ENCODE data around the gene C2CD2L. TPM values are rescaled to one million over a fixed set of nuclear protein-coding genes. Genes with fewer than 3 reads are reported as not detected.

Gene C2CD2L
- total RNA-seq, 1 experiment from 2014 or later = 16.8 TPM

- CTCF ChIA-PET = interaction anchor here (0.6 to 1.4 kb wide), 7 partner anchors 10 to 102 kb away, joined by 3 to 4 read pairs (median 3); partner anchors contain the start of genes C2CD2L, HINFP, HMBS and VPS11
- peak; percentile 72 for DNase-seq
- Histone ChIP-seq H3K36me3 (ENCODE audit: low read depth, low read length) (peaks cover 46% of the 10 kb centered on the region), H3F3A (ENCODE audit: low read length, unreplicated experiment) (peaks cover 17% of the 10 kb centered on the region), H3K4me3 (ENCODE audit: low read length) (peak overlapping the region; percentile 90), H3K9me3 (ENCODE audit: low read length) (no peaks in the 10 kb centered on the region), H3K79me2 (ENCODE audit: low read length) (peaks cover 44% of the 10 kb centered on the region), H4K20me1 (ENCODE audit: low read length) (peaks cover 28% of the 10 kb centered on the region), H3K4me1 (ENCODE audit: insufficient read depth, low read length) (peaks cover 23% of the 10 kb centered on the region), H3K27ac (ENCODE audit: low read length) (peak overlapping the region; percentile 53), H3K4me2 (ENCODE audit: low read length) (peak overlapping the region; percentile 94), H3K9me2 (replicated peaks; ENCODE audit: low read length) (no peaks in the 10 kb centered on the region), H3K9ac (ENCODE audit: low read length) (peak overlapping the region; percentile 97), H3K27me3 (ENCODE audit: low read length) (no peaks in the 10 kb centered on the region), H2AFZ (ENCODE audit: low read length) (no peak overlapping the region)
- intact Hi-C loops (cut with micrococcal nuclease) = loop anchor here (2.0 kb wide), 2 partner anchors 38 to 102 kb away; partner anchors contain the start of gene HYOU1
- peak; percentile 64 for ATAC-seq
- BruUV-seq (replicated peaks) = no TSS peak
- POLR2A ChIA-PET (ENCODE audit: unreplicated experiment) = interaction anchor here (0.8 to 1.1 kb wide), 2 partner anchors 27 kb away, joined by 5 read pairs; partner anchors contain the start of genes HINFP and VPS11
- TF ChIP-seq CTCF (conservative IDR thresholded peaks at IDR 0.05; ENCODE audit: low read depth, low read length) (peak; percentile 68), EZH2 (IDR thresholded peaks at IDR 0.05; ENCODE audit: low read length, unreplicated experiment) (no peak)
These were observed 12.4 kb upstream of the C2CD2L start for GRCh38 chr11:119094816-119095065.

GRCh38 chr11:119095066-119095880 is 11.9 kb upstream of the C2CD2L start:
- Histone ChIP-seq H3K27ac (ENCODE audit: low read length) (peak overlapping the region; percentile 53), H3K36me3 (ENCODE audit: low read depth, low read length) (peaks cover 46% of the 10 kb centered on the region), H3K9me2 (replicated peaks; ENCODE audit: low read length) (no peaks in the 10 kb centered on the region), H3K4me2 (ENCODE audit: low read length) (peak overlapping the region; percentile 94), H3K27me3 (ENCODE audit: low read length) (no peaks in the 10 kb centered on the region), H3K4me3 (ENCODE audit: low read length) (peak overlapping the region; percentile 90), H4K20me1 (ENCODE audit: low read length) (peaks cover 28% of the 10 kb centered on the region), H3F3A (ENCODE audit: low read length, unreplicated experiment) (peaks cover 17% of the 10 kb centered on the region), H3K4me1 (ENCODE audit: insufficient read depth, low read length) (peaks cover 28% of the 10 kb centered on the region), H3K9ac (ENCODE audit: low read length) (peak overlapping the region; percentile 97), H3K79me2 (ENCODE audit: low read length) (peaks cover 49% of the 10 kb centered on the region), H2AFZ (ENCODE audit: low read length) (peak overlapping the region; percentile 76), H3K9me3 (ENCODE audit: low read length) (no peaks in the 10 kb centered on the region)
- DNase-seq = peak; percentile 100
- peak; percentile 79 for ATAC-seq
- TF ChIP-seq EZH2 (IDR thresholded peaks at IDR 0.05; ENCODE audit: low read length, unreplicated experiment) (no peak), CTCF (conservative IDR thresholded peaks at IDR 0.05; ENCODE audit: low read depth, low read length) (0 out of 2 replicates have a peak, but pooled peaks have one; percentile 29), EZH2phosphoT487 (IDR thresholded peaks at IDR 0.05; ENCODE audit: borderline replicate concordance, low read length) (no peak)
- intact Hi-C loops (cut with micrococcal nuclease) = loop anchor here (2.0 kb wide), 2 partner anchors 38 to 102 kb away; partner anchors contain the start of gene HYOU1
- ChIA-PET POLR2A (ENCODE audit: unreplicated experiment) (interaction anchor here (0.6 to 1.1 kb wide), 5 partner anchors 10 to 28 kb away, joined by 3 to 11 read pairs (median 5); partner anchors contain the start of genes C2CD2L, HINFP, HMBS and VPS11), CTCF (interaction anchor here (0.6 to 1.4 kb wide), 7 partner anchors 10 to 101 kb away, joined by 3 to 5 read pairs (median 3); partner anchors contain the start of genes C2CD2L, HINFP and HMBS)
- BruUV-seq (replicated peaks) = TSS peak; percentile 55

All from PC-3 (cell line).